ENCODE results near the gene KDM3A.

- TF ChIP-seq, protein P1, sequence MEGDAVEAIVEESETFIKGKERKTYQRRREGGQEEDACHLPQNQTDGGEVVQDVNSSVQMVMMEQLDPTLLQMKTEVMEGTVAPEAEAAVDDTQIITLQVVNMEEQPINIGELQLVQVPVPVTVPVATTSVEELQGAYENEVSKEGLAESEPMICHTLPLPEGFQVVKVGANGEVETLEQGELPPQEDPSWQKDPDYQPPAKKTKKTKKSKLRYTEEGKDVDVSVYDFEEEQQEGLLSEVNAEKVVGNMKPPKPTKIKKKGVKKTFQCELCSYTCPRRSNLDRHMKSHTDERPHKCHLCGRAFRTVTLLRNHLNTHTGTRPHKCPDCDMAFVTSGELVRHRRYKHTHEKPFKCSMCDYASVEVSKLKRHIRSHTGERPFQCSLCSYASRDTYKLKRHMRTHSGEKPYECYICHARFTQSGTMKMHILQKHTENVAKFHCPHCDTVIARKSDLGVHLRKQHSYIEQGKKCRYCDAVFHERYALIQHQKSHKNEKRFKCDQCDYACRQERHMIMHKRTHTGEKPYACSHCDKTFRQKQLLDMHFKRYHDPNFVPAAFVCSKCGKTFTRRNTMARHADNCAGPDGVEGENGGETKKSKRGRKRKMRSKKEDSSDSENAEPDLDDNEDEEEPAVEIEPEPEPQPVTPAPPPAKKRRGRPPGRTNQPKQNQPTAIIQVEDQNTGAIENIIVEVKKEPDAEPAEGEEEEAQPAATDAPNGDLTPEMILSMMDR (IDR thresholded peaks at IDR 0.05; ENCODE audit: insufficient read depth, low read depth, low read length) = no peak
- TF ChIP-seq EZH2 (IDR thresholded peaks at IDR 0.05; ENCODE audit: insufficient read depth, low read length) = no peak
Observed at GRCh38 chr2:86430368-86430767, 10.8 kb upstream of the KDM3A start.

All from astrocyte (in vitro differentiated cells and primary cell).